SIG-M5 treated with dmso at 0.1 percent for 504 hours (cell line): ENCODE data around the gene F2RL2.

Source experiments
- DNase-seq: peaks from one replicate; lab custom pipeline; 2025; ENCODE audit not compliant: unreplicated experiment; lab: John Stamatoyannopoulos, UW

The F2RL2 gene

DNA sequence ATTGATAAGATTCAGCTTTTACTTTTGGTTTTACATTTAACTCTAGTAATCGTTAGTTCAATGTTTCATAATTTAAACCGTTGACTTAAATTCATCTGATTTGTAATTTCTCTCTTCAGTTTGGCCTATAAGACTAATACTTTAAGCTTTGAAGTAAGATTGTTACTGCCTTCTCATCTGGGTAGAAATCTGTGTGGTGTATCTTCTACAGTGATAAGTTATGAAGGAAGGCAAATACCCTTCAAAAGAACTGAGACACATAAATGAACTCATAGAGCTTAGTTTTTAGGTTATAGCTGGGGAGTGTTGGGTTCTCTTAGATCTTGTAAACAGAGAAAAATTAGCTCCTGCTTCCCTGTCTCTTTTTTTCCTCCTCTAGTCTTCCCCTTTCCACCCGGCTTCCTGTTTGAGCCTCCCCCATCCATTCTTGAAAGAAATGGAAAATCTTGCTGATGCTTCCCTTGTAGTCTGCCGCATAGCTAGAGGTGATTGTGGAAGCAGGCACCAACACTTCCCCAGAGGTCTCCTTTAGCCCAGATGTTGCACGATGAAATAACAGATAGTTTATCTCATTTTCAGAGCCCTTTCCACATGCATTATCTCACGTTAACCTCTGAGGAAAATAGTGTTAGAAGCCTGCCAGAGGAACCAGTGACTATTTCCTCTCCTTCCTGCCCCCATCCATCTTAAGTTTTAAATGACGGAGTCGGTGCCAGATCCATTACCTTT, 2.0 kb upstream of the F2RL2 start:
- DNase-seq, result no peak

DNA sequence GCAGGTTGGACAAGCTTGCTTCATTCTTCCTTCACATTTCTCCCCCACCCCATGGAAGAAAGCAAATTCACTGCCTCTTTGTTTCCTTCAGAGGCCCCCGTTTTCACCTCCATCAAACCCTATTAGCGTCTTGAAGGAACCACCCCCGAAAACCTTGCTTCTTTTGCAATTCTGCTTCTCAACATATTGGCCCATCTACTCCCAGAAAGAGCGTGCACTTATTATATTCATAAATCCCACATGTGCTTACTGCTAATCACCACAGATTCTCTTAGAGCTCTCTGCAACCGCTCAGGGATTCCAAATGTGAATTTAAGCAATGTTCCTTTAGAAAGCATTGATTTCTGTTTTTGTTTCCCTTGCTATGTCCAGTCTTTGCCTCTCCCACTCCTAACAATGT, 1.1 kb downstream of the F2RL2 start:
- no peak for DNase-seq

DNA sequence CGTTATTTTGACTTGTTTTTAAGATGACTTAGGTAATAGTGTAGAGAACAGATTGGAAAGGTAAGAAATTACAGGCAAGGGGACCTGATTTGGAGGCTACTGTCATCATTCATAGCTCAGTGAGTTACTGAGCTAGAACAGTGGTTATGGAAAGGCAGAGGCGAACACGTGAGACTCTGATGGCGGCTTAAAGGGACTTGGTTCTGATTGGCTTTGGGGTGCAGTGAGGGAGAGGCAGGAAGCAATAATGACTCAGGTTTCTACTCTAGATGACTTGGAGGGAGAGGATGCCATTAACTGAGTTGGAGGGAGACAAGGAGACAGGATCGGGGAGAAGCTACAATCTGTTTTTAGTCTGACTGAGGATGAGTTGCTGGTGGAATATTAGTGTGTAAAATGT, 3.0 kb downstream of the F2RL2 start:
- DNase-seq, result no peak

DNA sequence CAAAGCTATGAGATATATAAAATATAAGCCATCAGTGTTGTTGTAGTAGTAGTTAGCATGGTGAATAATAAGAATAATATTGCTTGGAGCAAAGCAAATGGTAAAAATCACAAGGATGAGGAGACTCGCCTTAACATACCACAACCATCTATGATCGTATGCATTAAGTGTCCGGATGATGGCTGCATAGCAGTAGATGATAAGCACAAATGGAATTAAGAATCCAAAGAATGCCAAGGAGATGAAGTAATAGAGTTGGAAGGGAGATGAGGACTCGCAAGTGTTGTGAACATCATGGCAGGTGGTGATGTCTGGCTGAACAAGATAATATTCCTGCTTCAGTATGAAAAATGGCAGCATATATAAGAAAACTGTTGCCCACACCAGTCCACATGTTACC, 5.5 kb downstream of the F2RL2 start:
- no peak for DNase-seq

DNA sequence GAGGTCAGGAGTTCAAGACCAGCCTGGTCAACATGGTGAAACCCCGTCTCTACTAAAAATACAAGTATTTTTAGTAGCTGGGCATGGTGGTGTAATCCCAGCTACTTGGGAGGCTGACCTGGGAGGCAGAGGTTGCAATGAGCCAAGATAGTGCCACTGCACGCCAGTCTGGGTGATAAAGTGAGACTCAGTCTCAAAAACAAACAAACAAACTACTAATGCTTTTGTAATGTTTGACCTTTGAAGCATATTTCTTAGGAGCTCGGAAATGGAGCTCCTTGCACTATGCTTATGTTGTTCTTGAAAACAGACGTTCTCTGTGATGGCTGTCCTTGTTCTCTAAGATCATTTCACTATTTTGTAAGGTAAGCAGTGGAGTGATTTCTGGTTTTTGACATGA, 6.0 kb downstream of the F2RL2 start:
- no peak for DNase-seq

DNA sequence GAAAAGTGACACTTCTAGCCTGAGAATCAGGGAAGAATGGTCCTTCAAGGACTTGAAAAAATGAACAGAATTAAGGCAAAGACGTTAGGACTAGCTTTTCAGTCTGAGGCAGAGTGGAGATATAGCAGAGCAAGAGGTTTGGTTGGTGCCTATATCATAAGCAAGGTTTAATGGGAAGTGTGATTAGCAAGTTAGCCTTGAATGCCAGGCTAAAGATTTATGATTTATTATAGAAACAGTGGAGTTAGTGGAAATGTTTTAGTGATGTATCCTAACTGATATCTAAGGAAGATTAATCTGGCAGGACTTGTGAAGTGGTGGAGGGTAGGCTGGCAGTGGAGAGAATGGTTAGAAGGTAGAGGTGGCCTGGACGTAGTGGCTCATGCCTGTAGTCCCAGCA, 7.0 kb downstream of the F2RL2 start:
- no peak for DNase-seq

DNA sequence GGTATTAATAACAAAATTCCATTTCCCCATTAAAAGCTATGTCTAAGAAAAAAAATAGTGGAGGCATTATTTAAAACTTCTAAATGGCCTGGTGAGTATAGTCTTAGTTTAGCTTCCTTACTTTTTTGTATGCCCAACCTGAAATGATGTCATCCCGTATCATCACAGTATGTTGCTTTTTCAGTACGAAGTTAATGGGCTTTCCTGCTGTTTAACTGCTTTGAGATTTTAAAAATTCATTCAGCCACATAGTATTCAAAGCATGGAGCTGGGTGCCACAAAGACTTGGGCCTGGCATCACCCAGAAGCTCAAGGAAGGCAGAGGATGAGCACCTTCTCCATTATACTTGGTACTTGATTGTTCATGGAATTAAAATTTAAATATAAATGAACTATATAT, 7.4 kb downstream of the F2RL2 start:
- no peak for DNase-seq

DNA sequence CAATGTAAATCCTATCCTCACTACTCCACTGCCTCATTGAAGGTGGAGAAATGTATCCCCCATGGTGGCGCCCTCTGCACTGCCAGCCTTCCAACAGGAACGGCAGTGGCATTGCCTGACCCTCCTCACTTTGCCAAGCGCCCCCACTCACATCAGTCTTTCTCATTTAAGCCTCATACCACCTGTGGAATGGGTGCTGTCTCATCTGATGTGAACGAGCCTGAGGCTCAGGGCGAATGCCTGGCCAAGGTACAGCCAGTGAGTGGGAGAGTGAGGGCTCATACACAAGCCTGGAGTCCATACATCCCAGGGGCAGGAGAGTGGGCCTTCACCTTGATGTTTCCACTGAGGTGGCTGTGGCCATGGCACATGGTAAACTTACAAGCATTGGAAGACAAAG, 10.3 kb downstream of the F2RL2 start:
- no peak for DNase-seq

DNA sequence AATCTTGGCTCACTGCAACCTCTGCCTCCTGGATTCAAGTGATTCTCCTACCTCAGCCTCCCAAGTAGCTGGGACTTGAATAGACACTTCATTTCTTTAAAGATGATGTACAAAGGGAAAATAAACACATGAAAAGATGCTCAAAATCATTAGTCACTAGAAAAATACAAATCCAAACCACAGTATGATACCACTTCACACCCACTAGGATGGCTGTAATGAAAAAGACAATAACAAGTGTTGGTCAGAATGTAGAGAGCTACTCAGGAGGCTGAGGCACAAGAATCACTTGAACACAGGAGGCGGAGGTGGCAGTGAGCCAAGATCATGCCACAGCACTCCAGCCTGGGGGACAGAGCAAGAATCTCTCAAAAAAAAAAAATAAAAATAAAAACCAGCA, 13.0 kb downstream of the F2RL2 start:
- DNase-seq, result no peak

DNA sequence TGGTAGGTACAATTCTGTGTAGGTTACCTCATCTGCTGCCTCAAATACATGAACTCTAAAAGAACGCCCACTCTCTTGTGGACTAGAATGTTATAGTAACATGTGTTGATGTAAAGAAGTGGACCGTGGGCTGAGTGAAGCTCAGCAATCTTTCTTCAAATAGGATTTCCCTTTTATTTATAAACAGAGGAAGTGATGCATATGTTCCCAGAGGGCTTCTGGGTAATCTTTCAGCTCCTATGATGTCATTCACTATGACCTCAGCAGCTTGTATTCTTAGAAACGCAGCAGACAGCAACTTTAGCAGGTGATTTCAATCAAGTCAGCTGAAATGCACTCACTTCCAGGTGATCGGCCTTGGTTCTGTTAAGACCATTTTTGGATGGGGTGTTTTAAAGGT, 14.4 kb downstream of the F2RL2 start:
- DNase-seq, result peak; percentile 16

DNA sequence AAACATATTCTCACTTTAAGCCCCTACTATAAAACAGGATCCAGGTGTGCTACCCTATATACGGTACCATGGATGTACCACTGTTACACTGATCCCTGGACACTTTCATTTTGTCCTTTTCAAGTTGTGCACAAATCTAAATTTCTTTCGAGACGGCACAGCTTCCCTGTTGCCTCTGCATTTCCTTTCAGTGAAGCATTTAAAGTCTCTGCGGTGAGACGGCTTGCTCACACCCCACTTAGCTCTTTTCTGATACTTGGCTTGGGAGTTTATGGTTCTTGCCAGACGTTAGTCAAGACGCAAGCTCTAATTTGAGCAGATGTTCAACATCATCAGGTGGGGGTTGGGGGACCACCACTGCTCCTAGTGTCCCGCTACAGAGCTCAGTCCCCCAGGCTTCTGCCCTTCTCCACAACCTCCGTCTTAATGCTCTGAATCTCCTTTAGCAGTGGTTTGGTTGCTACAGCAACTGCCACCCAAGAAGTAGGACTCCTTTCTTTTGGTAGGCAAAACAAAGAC, 15.8 kb downstream of the F2RL2 start:
- DNase-seq, result no peak

DNA sequence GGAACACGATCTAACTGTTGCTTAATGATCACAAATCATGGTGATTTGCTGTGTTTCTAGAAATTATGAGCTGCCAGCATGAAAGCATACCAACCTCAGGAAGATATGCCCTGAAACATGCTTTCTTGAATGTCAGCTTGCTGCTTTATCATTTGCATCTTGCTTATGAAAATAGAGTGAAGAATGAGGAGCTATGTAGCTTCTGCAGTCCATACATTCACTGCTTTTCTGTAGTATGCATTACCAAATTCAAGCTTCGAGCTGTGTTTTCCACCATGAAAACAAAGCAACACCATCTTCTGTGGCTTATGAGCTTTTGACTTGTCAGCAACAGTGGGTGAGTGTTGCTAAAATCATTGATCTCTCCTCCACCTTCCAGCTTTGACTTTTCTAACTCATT, 16.5 kb downstream of the F2RL2 start:
- DNase-seq, result no peak

DNA sequence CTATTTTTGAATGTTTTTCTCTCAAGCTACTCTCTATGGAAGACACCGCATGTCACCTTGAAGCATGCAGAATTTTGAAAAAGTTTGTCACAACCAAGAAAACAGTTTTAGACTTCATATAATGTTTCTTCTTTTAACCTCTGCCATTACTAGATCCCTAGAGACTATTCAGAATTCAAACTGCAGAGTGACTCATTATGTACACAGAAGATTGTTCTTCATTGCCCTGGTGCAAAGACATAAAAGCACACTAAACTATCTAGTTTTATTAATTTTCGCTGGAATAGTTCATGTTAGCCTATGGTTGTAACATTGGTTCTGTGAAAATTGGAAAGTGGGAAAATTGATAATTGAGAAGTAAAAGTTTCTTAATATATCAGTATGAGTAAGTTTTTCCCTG, 18.4 kb downstream of the F2RL2 start:
- no peak for DNase-seq

DNA sequence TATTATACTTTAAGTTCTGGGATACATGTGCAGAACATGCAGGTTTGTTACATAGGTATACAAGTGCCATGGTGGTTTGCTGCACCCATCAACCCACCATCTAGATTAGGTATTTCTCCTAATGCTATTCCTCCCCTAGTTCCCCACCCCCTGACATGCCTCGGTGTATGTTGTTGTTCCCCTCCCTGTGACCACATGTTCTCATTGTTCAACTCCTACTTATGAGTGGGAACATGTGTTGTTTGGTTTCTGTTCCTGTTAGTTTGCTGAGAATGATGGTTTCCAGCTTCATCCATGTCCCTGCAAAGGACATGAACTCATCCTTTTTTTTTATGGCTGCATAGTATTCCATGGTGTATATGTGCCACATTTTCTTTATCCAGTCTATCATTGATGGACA, 19.2 kb downstream of the F2RL2 start:
- peak; percentile 6 for DNase-seq

DNA sequence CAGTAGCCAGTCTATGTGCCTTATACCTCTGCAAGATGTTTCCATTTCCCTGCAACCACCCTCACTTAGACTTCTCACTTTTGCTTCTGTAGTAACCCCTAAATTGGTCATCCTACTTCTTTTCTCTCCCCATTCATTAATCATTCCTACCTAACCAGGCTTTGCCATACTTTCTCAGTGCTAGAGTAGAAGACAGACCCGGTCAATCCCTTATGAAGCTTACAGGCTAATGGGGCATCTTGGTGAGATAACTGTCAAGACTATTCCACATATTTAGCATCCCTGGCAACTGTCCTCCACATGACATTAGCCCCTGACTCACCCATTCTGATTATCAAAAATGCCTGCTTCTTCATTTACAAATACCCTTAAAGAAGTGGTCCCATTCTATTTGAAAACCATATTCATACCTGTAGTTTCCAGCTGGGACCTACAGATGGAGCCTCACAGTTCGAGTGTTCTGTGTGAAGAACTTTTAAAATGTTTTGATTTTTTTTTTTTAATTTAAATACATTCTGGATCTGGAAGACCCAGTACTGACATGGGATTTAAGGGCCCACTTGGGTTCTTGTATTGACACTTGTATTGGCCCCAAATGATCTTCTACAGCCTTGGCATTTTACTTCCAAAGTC, 21.0 kb downstream of the F2RL2 start:
- no peak for DNase-seq

DNA sequence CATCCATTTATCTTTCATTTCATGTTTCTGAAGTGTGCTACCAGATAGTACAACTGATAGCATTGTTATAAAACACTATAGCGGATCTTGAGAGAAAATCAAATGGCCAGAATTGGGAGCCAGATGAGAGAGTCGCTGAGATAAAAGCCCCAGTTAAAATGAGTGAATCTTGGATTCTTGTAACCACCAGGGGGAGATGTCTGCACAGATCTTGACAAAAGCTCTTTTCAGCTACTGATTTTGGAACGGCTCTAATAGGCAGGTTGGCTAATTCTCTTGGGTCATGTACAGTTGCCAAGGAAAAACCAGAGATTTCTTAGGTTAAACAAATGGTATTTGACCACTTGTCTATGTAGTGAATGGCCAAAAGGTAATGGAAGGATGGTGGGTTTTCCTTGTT, 21.7 kb downstream of the F2RL2 start:
- peak; percentile 73 for DNase-seq

DNA sequence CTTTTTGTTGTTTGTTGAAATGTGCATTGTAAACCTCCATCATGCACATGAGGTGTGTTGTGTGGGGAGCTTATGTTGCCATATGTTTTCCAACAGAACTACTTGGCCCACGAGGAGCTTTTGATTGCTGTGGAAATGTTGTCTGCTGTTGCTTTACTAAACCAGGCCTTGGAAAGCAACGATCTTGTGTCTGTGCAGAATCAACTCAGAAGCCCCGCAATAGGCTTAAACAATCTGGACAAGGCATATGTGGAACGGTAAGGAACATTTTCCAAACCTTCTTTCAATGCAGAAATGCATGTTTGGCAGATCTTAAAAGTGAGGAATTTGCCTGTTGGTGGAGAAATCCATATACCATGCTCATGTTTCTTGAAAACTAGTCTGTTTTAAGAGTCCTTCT, 22.5 kb downstream of the F2RL2 start:
- no peak for DNase-seq

DNA sequence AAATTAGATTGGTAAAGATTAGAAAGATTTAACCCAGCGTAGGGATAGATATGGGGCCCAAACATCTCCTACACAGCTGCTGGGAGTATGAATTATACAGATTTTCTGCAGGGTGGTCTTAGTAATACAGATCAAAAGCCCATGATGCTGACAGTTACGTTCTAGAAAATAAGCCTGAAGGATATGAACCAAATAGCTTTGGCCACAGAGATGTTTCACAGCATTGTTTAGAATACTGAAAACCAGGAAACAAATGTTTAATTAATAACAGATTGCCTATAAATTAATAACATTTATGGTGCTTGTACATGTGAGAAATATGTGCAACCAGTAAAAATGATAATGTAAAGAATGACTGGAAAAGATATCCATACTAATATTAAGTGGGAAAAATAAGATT, 24.7 kb downstream of the F2RL2 start:
- DNase-seq, result no peak

DNA sequence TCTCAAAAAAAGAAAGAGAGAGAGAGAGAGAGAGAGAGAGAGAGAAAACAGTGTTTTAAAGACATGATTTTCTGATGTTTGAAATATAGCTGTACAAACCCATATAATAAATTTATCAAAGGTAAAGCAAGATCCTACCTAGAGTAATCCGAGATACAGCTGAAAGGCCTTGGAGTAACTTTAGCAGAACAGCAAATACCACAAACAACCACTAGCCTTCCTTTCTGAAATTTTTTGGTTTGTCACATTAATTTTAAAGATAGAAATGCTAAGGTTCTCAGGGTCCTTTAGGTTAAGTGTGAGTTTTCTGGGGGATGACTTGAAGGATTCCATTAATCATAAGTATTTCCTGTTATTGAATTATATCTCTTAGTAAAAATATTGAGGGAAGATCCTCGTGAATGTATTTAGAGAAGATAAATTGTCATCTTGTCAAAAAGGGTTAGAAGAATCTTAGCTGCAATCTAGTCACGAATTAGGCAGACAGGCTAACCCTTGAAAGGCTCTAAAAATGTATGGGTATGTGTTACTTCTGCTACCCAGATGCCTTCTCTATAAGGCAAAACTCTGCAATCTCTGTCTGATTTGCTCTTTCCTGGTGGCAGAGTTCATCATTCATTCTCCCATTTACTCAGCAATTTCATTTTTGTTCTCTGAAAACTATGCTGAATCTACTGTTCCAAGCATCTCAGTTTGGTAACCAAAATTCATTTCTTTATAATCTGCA, 27.3 kb downstream of the F2RL2 start:
- no peak for DNase-seq

DNA sequence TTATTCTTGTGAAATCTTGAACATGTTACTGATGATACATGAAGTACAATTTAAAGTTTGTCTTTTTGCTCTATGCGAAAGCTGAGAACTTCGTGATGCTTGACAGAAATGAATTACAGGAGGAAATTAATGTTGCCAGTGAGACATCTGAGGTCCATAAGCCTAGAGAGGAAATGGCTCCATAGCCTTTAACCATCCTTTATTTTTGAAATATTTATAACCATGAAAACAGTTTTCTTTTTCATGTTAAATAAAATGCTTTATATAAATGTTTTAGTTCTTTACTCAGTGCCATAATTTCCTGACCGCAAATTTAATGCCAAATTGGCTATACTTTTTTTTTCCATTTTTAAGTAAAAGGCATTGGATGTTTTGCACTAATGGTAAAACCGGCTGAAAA, 29.1 kb downstream of the F2RL2 start:
- DNase-seq, result no peak

DNA sequence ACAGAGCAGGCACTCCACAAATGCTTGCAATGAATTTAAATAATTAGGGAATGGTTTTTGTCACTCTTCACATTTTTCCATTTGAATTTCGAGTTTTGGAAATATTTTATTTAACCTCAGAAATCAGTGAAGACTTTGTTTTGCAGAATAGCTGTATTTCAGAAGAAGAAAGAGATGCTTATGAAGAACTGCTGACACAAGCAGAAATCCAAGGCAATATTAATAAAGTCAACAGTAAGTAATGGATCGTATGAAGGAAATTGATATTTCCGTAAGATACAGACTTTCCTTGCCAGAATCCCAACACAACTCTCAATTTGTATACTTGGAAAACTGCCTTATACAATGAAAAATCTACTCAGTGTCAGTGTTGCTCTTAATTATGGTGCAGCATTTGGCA, 30.5 kb downstream of the F2RL2 start:
- DNase-seq, result no peak

DNA sequence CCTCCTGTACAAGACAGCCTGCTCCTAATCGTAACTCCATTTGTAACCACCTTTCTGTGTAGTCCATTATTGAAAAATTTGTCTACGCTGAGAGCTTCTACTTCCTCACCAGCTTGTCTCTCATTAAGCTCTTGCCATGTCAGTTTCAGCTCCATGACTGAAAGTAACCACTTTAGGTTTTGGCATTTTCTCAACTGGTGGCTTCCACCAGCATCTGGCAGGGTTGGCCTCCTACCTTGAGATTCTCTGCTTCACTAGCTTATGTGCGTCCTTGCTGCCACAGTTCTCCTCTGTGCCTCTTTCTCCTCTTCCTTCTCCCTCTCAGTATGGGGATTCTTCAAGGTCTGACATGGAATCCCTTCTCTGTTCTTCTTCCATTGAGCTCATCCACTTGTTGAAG, 31.8 kb downstream of the F2RL2 start:
- no peak for DNase-seq
